GM23248 (cell line): ENCODE measurements around the gene PDIA6.

ENCODE experiments used
- EZH2 ChIP-seq: fragments of 200-600 bp; sonication (generic); IDR thresholded peaks from 2 replicates; pipeline ENCODE4 v1.6.1; 2018; ENCODE audit warnings: antibody characterized with exemption, mild to moderate bottlenecking; ENCODE audit not compliant: insufficient read depth, poor library complexity, severe bottlenecking
- EZH2phosphoT487 ChIP-seq: fragments of 200-600 bp; sonication (generic); IDR thresholded peaks from 2 replicates; pipeline ENCODE4 v1.6.1; 2018; ENCODE audit warnings: antibody characterized with exemption, moderate library complexity, mild to moderate bottlenecking, low read depth; ENCODE audit not compliant: insufficient read depth

GRCh38 chr2:10824191-10824590 lies 11.6 kb upstream of the PDIA6 start:
- TF ChIP-seq EZH2 (no peak), EZH2phosphoT487 (no peak)
